Germinal center (tissue), 1 donor: ENCODE data around the gene GALNTL6.

Experiments
- DNase-seq: peaks from one replicate; pipeline ENCODE4 v3.0.0; 2012; ENCODE audit warnings: mixed read lengths, low spot score

GALNTL6 gene

DNA sequence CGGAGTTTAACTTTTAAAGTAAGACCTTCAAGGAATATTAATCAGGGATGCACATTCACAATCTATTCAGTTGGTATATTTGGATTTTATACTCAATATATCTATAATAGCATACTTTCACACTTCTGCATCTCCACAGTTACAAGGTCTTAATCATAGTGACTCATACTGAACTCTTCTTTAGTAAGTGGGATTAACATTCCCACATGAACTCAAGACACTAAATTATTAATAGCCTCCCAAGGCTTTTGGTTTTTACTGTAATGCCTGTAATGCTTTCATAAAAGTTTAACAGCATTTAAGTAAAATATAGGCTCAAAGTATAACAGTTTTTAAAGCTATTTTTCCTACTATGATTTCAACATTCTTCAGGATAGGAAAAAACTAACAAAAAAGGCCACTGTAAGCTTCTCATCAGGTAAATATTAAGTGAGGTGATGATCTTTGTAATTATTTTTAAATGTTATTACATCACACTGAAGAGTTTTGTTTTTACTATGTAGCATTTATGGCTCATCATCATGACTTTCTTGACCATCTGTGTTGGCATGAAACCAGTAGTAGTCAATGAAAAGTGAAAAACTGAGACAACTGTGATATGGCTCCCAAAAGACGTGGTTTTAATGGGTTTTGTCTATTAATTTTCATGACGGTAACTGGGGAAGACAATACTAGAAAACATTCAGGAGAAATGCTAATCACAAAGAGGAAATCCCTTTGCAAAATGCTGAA is 1263.9 kb downstream of the GALNTL6 start:
- DNase-seq = no peak

DNA sequence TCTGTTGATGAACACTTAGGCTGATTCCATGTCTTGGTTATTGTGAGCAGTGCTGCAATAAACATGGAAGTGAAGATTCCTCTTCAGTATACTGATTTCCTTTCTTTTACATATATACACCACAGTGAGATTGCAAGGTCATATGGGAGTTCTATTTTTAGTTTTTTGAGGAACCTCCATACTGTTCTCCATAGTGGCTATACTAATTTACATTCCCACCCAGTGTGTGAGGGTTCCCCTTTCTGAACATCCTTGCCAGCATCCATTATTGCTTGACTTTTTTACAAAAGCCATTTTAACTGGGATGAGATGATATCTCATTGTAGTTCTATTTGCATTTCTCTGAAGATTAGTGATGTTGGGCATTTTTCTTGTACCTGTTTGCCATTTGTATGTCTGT is 1274.9 kb downstream of the GALNTL6 start:
- no peak for DNase-seq
